ENCODE data around the gene PDE3B. TPM values are rescaled to one million over a fixed set of nuclear protein-coding genes. Genes with fewer than 3 reads are reported as not detected.

Gene PDE3B
- total and polyA plus RNA-seq, 2 of the 4 experiments (the other 2 are of a cell fraction) = 0.21 to 1.3 TPM

GRCh38 chr11:14611939-14612338 lies 31.7 kb upstream of the PDE3B start:
- no TSS peak for BruUV-seq (replicated peaks)
- Histone ChIP-seq H2BK5ac (ENCODE audit: low read depth, low read length, poor library complexity, severe bottlenecking) (no peak overlapping the region), H2BK15ac (ENCODE audit: low read depth, low read length) (no peak overlapping the region), H3K4me2 (ENCODE audit: low read depth, low read length) (no peak overlapping the region), H4K8ac (ENCODE audit: low read depth in 2 of 2, low read length in 2 of 2) (no peak overlapping the region), H3K9me3 (ENCODE audit: control insufficient read depth, insufficient read depth, low read length) (no peaks in the 10 kb centered on the region), H4K5ac (ENCODE audit: low read depth, low read length) (no peak overlapping the region), H2AFZ (replicated peaks; ENCODE audit: low read length, poor library complexity) (no peak overlapping the region), H3K4ac (ENCODE audit: low read depth, low read length) (no peak overlapping the region), H3K18ac (ENCODE audit: low read depth, low read length) (no peak overlapping the region), H2BK20ac (ENCODE audit: low read depth, low read length) (no peak overlapping the region), H3K4me3 (ENCODE audit: insufficient read depth, low read depth, low read length) (no peak overlapping the region), H3K36me3 (ENCODE audit: control insufficient read depth, insufficient read depth, low read length) (no peaks in the 10 kb centered on the region), H4K91ac (ENCODE audit: insufficient read depth, low read depth, low read length) (no peak overlapping the region), H3K9ac (ENCODE audit: low read depth, low read length) (no peak overlapping the region), H4K20me1 (ENCODE audit: insufficient read depth, low read length) (no peaks in the 10 kb centered on the region), H3K56ac (ENCODE audit: extremely low read depth, insufficient read depth, low read length) (no peak overlapping the region), H3K9me1 (ENCODE audit: insufficient read depth, low read length) (no peaks in the 10 kb centered on the region), H3K79me1 (ENCODE audit: low read depth in 1 of 2, low read length in 2 of 2) (no peaks in the 10 kb centered on the region), H3K23ac (ENCODE audit: low read depth, low read length) (no peak overlapping the region), H2BK120ac (ENCODE audit: low read depth, low read length) (no peak overlapping the region), H3K27ac (ENCODE audit: insufficient read depth, low read length) (no peak overlapping the region), H3K27me3 (ENCODE audit: control insufficient read depth, insufficient read depth, low read length) (no peaks in the 10 kb centered on the region; the same call in 1 of the 2 replicates), H2AK5ac (ENCODE audit: low read depth, low read length) (no peak overlapping the region), H2AK9ac (replicated peaks; ENCODE audit: low read depth, low read length, poor library complexity) (no peak overlapping the region), H3K4me1 (ENCODE audit: control insufficient read depth, insufficient read depth, low read length) (no peaks in the 10 kb centered on the region), H3K14ac (replicated peaks; ENCODE audit: low read depth, low read length) (no peak overlapping the region)
- ChIA-PET POLR2A (ENCODE audit: unreplicated experiment) (no interaction called here), CTCF (no interaction called here)
- dilution Hi-C loops (cut with HindIII; ENCODE audit: low sequenced_read_pairs, unreplicated experiment) = no loop called here
- intact Hi-C loops (cut with micrococcal nuclease) = no loop called here
- ATAC-seq (ENCODE audit: low read depth) = no peak
- in situ Hi-C loops (cut with MboI; ENCODE audit: low sequenced_read_pairs) = no loop called here
- TF ChIP-seq MXI1 (IDR thresholded peaks at IDR 0.05; ENCODE audit: borderline replicate concordance, low read depth, low read length) = no peak
- no peak for TF ChIP-seq MAZ (IDR thresholded peaks at IDR 0.05; ENCODE audit: borderline replicate concordance, low read depth, low read length)
- no peak for TF ChIP-seq CTCF (conservative IDR thresholded peaks at IDR 0.05; ENCODE audit: low read depth, low read length)
- TF ChIP-seq POLR2A (IDR thresholded peaks at IDR 0.05; ENCODE audit: low read depth, low read length) = no peak
- DNase-seq = no peak

Measured in IMR-90 (cell line).